Fibroblast of villous mesenchyme (primary cell): Measurements from ENCODE around the gene SLC39A10. TPM values are rescaled to one million over a fixed set of nuclear protein-coding genes. Genes with fewer than 3 reads are reported as not detected.

ENCODE experiments used
- DNase-seq: peaks from one replicate; pipeline ENCODE4 v3.0.0-alpha.2; 2010; ENCODE audit warnings: low read depth
- H3K4me3 ChIP-seq: 2 replicates; pipeline ENCODE4 v1.5.1; 2011; ENCODE audit warnings: low read depth, mild to moderate bottlenecking, low read length
- CTCF ChIP-seq: IDR thresholded peaks from 2 replicates; pipeline ENCODE4 v1.5.1; 2012; ENCODE audit warnings: low read depth, mild to moderate bottlenecking, low read length; ENCODE audit not compliant: insufficient read depth
- total RNA-seq: library from RNA; depleted of rRNA; stranded (reverse); fragments of >200 nt; gene quantifications from 2 replicates; pipeline ENCODE4 v1.2.3, GENCODE V29; 2012

The SLC39A10 gene, protein sequence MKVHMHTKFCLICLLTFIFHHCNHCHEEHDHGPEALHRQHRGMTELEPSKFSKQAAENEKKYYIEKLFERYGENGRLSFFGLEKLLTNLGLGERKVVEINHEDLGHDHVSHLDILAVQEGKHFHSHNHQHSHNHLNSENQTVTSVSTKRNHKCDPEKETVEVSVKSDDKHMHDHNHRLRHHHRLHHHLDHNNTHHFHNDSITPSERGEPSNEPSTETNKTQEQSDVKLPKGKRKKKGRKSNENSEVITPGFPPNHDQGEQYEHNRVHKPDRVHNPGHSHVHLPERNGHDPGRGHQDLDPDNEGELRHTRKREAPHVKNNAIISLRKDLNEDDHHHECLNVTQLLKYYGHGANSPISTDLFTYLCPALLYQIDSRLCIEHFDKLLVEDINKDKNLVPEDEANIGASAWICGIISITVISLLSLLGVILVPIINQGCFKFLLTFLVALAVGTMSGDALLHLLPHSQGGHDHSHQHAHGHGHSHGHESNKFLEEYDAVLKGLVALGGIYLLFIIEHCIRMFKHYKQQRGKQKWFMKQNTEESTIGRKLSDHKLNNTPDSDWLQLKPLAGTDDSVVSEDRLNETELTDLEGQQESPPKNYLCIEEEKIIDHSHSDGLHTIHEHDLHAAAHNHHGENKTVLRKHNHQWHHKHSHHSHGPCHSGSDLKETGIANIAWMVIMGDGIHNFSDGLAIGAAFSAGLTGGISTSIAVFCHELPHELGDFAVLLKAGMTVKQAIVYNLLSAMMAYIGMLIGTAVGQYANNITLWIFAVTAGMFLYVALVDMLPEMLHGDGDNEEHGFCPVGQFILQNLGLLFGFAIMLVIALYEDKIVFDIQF
- 36.1 and 73.8 TPM in 2 replicates for total RNA-seq

DNA sequence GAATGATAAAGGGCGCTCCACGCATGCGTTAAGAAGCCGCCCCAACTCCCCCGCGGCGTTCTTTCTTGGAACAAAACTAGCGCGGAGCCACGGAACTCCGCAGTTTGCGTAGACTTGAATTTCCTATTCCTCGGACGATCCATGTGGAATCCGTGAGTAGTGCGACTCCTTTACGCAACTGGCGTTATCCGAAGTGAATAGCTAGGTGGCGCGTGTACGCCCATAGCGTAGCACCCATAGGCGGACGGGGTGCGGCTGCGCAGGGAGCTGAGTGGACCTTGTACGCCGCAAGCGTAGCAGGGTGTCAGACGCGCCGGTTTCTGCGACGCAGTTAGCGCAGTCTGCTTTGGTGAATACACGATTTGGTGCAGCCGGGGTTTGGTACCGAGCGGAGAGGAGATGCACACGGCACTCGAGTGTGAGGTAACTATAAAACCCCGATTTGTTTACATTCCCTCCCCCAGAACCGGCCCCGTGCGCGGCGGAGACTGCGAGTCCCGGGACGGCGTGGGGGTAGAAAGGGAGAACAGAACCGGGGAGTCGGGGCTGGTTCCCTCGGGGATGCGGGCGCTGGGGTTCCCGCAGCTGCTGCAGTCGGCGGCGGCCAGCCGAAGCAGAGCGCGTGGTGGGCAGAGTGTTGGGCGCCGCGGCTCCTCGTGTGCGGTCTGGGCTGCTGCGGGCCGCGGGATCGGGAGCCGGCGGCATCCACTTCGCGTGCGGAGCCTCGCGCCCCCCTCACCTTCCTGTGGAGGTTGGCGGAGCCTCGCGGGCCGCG, at the start of gene SLC39A10:
Gene SLC39A10, plus strand, starts transcription at position 368 of the 775 bp plus-strand sequence. CDS start 22,817 bp downstream, outside the sequence.
- peak within 1 kb of the TSS; percentile 88 for H3K4me3 ChIP-seq
- no peak for TF ChIP-seq CTCF
- DNase-seq, result peak; percentile 98

DNA sequence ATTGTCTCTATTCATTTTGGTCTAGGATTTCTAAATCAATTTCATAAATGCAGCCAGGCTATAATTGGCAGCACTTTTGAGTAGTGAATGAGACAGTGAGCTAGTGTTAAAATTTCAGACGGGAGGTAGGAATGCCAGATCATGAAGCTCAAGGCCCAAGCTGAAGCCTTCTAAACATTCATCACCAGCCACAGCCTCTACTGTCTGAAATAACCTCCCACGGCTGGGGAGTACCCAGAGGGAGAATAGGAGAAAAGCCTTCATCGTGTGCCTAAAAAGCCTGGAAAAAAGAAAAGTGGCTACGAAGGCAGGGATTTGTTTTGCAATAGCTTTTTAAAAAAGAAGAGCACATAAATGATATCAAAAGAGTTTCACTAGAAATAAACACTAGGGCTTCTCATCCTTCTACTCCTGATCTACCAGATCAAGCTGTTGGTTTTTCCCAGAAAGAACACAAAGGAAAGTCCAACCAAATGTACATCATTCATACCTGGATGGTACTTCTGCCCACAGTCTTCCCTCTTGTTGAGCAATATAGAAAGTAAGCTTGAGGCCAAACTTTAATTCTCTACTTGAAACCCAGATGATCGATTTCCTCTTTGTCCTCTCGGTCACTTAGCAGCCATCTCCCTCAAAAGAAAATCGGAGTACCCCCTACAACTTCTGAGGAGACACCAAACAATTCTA, 48.1 kb upstream of the SLC39A10 start:
- no peak for TF ChIP-seq CTCF
- DNase-seq, result no peak
- H3K4me3 ChIP-seq, result no peak overlapping the region

GRCh38 chr2:195610717-195611116, 46.3 kb upstream of the SLC39A10 start:
- no peak for TF ChIP-seq CTCF
- H3K4me3 ChIP-seq, result no peak overlapping the region

DNA sequence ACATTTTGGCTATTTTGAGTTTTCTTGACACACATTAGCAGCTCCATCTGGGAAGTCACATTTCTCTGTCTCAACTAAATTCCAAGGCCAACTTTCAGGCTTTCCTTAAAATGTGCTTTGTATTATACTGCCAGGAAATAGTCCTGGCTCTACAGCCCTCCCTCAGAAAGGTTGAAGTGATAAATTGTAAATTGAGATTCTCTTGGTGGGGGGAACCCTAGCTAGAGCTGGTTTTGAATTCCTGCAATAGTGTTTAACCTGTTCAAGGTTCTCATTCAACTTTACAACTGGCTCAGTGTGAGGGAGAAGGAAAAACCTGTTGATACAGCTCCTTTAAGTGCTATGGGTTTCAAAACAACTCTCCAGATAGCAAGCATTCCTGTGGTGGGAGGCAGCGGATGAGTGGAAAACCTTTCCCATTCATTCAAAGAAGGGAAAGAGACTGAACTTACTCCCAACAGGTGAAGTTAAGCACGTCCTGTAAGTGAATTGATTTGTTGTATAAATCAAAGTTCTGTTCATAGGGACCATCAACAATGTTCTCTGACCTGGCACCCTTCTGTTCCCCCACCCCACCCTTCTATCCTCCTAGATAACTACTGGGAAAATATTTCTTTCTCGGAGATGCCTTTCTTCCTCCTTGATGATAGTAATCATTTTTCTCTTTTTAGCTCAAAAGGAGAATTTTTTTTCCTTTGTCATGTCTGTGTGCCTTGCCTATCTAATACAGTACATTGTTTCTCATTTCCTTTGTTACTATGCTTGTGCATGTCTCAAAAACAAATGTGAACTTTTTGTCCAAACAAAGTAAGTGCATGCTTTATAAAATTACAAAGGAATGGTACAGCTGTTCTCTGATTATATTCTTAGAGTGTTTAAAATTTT, 44.2 kb upstream of the SLC39A10 start:
- peak; percentile 71 for DNase-seq
- peak overlapping the region; percentile 10 for H3K4me3 ChIP-seq
- TF ChIP-seq CTCF, result no peak

More at GRCh38 chr2:195610717-195611116, 46.3 kb upstream of the SLC39A10 start:
- DNase-seq, result no peak

- H3K4me3 ChIP-seq, result no peak overlapping the region
- TF ChIP-seq CTCF, result no peak
- DNase-seq, result peak; percentile 84
These were observed 43.1 kb upstream of the SLC39A10 start for GRCh38 chr2:195613922-195614321.
